Activated CD4-positive, alpha-beta T cell treated with anti-CD3 and anti-CD28 coated beads, Interleukin-2, amount 50 U/mL, for 24 hours (primary cell): ENCODE measurements around the gene C13orf46.
A peak's percentile ranks its signal among the peaks of the same experiment; 100 is the strongest.

Source experiments
- DNase-seq, 2 donors: peaks; one replicate each; pipeline ENCODE4 v3.0.0-alpha.2; 2020; ENCODE audit warnings: low read depth in 1 of 2, low spot score in 1 of 2

C13orf46 gene

GRCh38 chr13:113956571-113956970, 17.3 kb downstream of the C13orf46 start:
- no peak for DNase-seq

- DNase-seq: no peak
Measured at GRCh38 chr13:113955691-113956090, 18.2 kb downstream of the C13orf46 start.

DNA sequence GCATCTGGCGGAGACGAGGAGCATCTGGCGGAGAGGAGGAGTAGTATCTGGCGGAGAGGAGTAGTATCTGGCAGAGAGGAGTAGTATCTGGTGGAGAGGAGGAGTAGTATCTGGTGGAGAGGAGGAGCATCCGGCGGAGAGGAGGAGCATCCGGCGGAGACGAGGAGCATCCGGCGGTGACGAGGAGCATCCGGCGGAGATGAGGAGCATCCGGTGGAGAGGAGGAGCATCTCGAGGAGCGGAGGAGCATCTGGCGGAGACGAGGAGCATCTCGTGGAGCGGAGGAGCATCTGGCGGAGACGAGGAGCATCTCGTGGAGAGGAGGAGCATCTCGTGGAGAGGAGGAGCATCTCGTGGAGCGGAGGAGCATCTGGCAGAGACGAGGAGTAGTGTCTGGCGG, 18.6 kb downstream of the C13orf46 start:
- no peak for DNase-seq

DNA sequence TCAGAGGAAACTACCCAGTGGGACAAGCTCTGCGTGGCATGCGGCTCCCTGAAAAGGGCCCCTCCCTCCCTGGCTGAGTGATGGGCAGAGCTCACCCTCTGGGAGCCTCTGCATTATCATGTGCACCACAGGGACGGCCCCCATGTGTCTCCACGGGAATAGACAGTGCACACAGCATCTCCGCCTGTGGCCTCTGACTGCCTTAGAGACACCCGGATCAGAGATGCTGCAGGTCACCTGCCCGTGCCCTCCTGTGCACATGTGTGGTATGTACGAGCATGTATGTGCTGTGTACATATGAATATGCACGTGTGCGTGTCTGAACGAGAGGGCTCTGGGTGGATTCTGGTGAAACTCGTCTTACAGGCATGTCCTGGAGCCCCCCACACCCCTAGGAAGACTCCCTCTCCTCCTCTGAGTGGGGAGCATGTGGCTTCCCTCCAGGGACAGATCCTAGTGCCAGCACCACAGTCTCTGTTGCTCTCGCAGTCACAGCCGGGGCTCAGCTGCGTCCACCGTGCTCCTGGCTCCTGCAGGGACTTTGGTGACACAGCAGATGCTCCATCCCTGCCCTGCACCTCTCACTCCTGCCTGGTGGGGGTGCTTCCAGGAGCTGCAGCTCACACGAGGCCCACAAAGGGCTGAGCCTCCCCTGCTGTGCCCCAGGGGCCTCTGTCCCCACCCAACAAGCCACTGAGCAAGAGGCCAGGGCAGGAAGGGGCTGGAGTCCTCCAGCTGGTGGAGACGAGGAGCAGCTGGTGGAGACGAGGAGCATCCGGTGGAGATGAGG, 19.6 kb downstream of the C13orf46 start:
- no peak for DNase-seq

DNA sequence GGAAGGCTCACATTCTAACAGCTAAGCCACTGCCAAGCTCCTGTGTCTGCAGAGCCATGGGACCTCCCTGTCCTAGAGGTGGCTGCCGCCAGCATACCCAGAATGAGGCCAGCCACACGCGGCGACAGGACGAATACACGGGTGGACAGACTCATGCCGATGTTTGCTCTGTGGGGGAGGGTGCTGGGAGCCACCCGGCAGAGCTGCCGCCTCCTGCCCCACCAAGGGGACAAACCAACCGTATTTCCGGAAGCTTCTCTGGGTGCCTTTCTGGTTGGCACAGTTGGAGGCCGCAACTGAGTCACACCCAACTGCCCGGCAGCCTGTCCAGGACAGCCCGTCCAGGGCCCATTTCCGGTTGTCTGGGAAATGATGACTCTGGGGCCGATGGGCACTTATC, 20.3 kb downstream of the C13orf46 start:
- DNase-seq: no peak

DNA sequence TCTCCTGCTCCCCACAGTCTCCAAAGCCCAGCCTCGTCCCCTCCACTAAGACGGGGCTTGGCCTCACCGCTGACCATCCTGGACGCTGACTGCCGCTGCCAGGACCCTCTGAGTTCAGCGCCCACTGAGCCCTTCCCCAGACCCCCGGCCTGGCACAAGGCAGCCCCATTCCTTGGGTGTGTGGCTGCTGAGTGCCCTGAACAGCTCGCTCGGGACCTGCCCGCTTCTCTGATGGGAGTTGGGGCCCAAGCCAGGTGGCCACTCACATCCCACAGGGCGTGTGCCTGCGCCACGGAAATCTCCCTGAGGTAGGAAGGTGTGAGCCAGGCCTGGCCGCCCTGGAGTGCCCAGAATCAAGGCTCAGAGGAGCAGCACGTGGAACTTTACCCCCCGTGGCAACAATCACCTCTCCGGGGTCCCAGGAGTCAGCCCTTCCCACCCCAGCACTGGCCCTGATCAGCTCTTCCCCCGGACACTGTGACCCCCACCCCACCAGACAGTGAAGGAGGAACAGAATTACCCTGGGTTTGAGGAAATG, 20.8 kb downstream of the C13orf46 start:
- no peak for DNase-seq

DNA sequence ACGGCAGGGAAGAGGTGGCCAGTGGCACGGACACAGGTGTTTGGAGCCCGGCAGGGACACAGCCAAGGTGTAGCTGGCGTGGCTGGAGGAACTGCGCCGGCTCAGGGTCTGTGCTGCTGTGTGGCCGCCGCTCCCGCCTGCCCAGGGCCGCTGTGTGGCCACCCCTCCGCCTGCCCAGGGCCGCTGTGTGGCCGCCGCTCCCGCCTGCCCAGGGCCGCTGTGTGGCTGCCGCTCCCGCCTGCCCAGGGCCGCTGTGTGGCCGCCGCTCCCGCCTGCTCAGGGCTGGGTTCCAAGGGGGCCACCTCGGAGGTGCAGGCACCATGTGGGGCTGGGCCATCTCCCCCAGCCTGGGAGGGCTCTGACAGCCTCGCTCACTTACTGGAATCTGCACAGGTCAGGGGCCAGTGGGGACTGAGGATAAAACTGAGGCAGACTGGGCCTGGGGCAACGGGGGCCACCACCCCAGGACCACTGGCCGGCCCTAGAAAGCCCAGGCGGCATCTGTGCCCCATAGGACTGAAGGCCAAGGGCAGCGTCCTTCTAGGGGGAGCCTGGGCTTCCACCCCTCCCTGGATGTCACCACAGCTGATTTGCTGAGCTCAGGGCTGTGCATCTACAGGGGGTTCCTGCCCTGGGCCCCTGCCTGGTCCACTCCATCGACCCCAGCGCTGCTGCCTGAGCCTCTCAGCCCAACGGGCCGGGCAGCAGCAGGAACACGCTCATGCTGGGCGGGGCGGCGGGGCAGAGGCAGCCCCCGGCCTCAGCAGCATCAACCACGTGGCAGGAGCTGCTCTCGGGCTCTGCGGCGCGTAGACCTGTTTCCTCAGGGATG, 21.5 kb downstream of the C13orf46 start:
- DNase-seq: no peak

DNA sequence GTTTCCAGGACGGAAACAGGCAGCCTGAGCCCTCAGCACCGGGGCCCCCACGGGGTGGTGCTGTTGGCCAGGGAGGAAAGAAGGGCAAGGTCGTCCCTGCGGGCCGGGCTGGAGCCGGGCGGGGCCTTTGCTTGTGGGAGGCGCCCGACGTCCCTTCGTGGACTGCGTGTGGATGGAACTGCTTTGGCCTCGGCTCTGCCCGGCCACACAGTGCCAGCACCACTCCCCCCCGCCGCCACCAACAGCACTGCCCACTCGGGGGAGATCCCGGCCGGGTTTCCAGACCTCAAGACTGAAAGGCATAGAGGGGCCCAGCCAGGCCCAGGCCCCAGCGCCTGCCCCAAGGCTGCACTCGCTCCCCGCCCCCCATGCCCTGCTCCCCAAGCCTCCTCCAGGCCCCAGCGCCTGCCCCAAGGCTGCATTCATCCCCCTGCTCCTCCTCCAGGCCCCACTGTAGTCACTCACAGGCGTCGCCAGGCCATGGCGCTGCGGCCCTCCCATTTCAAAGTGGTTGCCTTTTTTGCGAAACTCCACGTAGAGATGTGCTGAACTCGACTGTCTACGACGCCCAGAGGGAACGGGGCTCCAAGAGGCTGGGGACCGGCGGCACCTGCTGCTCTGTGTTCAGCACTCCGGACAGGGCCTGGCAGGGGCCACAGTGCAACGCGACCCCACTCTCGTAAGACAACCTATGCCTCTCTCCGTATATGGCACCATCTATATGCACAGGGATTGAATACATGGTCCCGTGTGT, 22.5 kb downstream of the C13orf46 start:
- DNase-seq: peak; percentile 27 to 30

GRCh38 chr13:113950451-113951245, 23.2 kb downstream of the C13orf46 start:
- no peak for DNase-seq

GRCh38 chr13:113949546-113949945, 24.3 kb downstream of the C13orf46 start:
- no peak for DNase-seq

GRCh38 chr13:113948034-113948742, 25.7 kb downstream of the C13orf46 start:
- DNase-seq: no peak

- no peak for DNase-seq
Measured at GRCh38 chr13:113947311-113948033, 26.4 kb downstream of the C13orf46 start.

GRCh38 chr13:113946409-113947181, 27.3 kb downstream of the C13orf46 start:
- DNase-seq: no peak

DNA sequence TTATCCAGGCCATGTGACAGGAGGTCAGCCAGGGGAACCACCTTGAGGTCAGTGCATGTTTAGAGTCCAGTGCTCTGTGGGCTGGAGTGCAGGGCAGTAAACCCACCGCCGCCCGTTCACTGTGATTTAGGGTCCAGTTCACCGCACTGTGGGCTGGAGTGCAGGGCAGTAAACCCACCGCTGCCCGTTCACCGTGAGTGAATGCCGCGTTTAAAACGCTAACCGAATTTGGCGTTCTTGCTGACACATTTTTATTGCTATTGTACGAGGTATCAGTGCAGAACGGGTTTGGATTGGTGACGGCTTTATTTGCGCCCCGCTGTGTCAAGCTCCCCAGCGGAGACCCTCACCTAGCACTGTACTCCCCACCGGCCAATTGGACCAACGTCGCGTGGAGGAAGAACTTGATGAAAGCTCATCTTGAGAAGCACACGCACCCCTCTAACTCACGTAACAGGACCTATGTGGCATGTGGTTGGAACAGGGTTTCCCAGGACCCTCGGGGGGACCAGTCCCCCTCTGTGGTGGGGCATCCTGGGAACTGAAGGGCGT, 27.9 kb downstream of the C13orf46 start:
- DNase-seq: no peak

DNA sequence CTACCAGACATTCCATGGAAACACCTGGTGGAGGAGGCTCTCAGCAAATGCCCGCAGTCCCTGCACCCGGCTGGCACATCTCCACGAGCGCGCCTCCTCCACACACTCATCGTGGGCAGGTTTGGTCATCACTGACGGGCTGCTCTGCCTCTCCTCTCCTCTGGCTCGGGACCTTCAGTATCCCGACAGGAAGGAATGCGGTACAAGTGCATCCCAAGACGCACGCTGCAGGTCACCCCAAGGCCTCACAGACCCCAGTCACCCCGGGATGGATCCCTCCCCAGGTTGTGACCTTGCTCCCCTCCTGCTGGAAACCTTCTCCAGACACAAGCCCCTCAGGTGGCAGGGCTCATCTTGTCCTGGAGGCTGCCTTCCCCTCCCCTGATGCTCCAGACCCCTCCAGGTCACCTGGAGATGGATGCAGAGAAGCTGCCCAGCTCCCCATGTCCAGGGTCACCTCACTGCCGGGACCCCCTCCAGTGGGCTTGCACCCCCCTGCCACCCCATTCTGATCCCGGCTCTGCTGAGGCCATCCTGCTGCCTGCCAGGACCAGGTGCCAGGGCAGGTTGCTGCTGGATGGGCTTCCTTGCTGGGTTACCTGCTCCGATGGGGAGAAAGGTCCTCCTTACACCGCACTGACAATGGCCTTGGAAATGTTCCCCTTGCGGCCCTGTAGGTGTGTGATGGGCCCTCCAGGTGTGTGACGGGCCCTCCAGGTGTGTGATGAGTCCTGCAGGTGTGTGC, 29.9 kb downstream of the C13orf46 start:
- DNase-seq: no peak

GRCh38 chr13:113942591-113943103, 31.2 kb downstream of the C13orf46 start:
- no peak for DNase-seq

DNA sequence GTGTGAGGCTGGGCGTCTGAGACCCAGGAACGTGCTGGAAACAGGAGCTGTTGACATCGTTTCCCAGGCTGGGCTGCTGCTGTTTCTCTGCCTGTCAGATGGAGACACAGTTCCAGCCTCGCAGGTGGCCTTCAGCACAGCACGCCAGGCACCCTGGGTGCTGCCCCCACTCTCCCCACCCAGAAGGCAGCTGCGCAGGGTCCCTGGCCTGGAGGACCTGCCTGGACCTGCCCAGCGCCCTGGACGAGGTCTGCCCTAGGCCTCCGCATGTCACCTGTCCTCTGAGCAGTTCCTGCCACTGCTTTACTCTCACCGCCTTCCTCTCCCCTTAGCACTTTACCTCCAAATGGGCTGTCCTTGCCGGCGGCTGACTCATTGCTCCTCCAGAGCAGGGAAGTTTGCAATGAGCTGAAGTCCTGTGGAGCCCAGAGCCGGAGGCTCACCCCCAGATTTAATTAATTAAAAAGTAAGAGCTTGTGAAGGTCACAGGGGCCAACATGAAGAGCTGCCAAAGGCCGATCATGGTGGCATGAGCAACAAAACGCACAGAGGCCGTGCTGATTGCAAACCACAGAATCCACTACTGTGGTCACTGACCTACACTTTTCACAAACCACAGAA, 32.2 kb downstream of the C13orf46 start:
- DNase-seq: no peak
